ENCODE results near the gene CABLES2.

Gene CABLES2

GRCh38 chr20:62353289-62354030 is 53.6 kb downstream of the CABLES2 start:
- TF ChIP-seq CTCF (conservative IDR thresholded peaks at IDR 0.05; ENCODE audit: low read depth, low read length): no peak
- no peak for DNase-seq (ENCODE audit: low read depth)
- no peak overlapping the region for H3K4me3 ChIP-seq (ENCODE audit: low read length)

GRCh38 chr20:62352402-62353288 is 54.4 kb downstream of the CABLES2 start:
- no peak for DNase-seq (ENCODE audit: low read depth)
- peak; percentile 30 for TF ChIP-seq CTCF (conservative IDR thresholded peaks at IDR 0.05; ENCODE audit: low read depth, low read length)
- H3K4me3 ChIP-seq (ENCODE audit: low read length): no peak overlapping the region

- no peak for TF ChIP-seq CTCF (conservative IDR thresholded peaks at IDR 0.05; ENCODE audit: low read depth, low read length)
- DNase-seq (ENCODE audit: low read depth): no peak
- no peak overlapping the region for H3K4me3 ChIP-seq (ENCODE audit: low read length)
Observed at GRCh38 chr20:62351469-62352401, 55.4 kb downstream of the CABLES2 start.

GRCh38 chr20:62350629-62351422 is 56.3 kb downstream of the CABLES2 start:
- TF ChIP-seq CTCF (conservative IDR thresholded peaks at IDR 0.05; ENCODE audit: low read depth, low read length): no peak
- H3K4me3 ChIP-seq (ENCODE audit: low read length): no peak overlapping the region
- DNase-seq (ENCODE audit: low read depth): no peak

- DNase-seq (ENCODE audit: low read depth): no peak
- TF ChIP-seq CTCF (conservative IDR thresholded peaks at IDR 0.05; ENCODE audit: low read depth, low read length): no peak
- H3K4me3 ChIP-seq (ENCODE audit: low read length): no peak overlapping the region
Observed at GRCh38 chr20:62350098-62350628, 56.9 kb downstream of the CABLES2 start.

- no peak overlapping the region for H3K4me3 ChIP-seq (ENCODE audit: low read length)
- no peak for TF ChIP-seq CTCF (conservative IDR thresholded peaks at IDR 0.05; ENCODE audit: low read depth, low read length)
- no peak for DNase-seq (ENCODE audit: low read depth)
Observed at GRCh38 chr20:62349556-62350097, 57.5 kb downstream of the CABLES2 start.

Data from retinal pigment epithelial cell (primary cell).